Activated naive CD4-positive, alpha-beta T cell treated with anti-CD3 and anti-CD28 coated beads, Interleukin-2, amount 10 ng/mL, durations not matched to agents 7 days and 5 days (primary cell): ENCODE measurements around the gene EVC.

ENCODE experiments used
- CTCF ChIA-PET: fragments of 350-600 bp; sonication (Branson Sonifier 250); formaldehyde crosslinking; loops from one replicate; lab custom pipeline; 2021; ENCODE audit warnings: antibody characterized with exemption; lab: Charles Lee
- DNase-seq: peaks from one replicate; pipeline ENCODE4 v3.0.0-alpha.2; 2020
- H3K27ac Mint-ChIP-seq: one replicate; pipeline ENCODE4 v1.8.0; 2021; ENCODE audit warnings: mild to moderate bottlenecking, moderate library complexity, mixed read lengths
- H3K27me3 Mint-ChIP-seq: one replicate; pipeline ENCODE4 v1.8.0; 2021; ENCODE audit warnings: mild to moderate bottlenecking, mixed read lengths
- H3K36me3 Mint-ChIP-seq: one replicate; pipeline ENCODE4 v1.8.0; 2021; ENCODE audit warnings: mixed read lengths
- H3K4me1 Mint-ChIP-seq: one replicate; pipeline ENCODE4 v1.8.0; 2021; ENCODE audit warnings: mixed read lengths
- H3K4me3 Mint-ChIP-seq: one replicate; pipeline ENCODE4 v1.8.0; 2021; ENCODE audit warnings: mild to moderate bottlenecking, moderate library complexity, mixed read lengths
- H3K9me3 Mint-ChIP-seq: one replicate; pipeline ENCODE4 v1.8.0; 2021; ENCODE audit warnings: mixed read lengths

EVC gene

GRCh38 chr4:5789141-5789540 is 78.1 kb downstream of the EVC start:
- no peaks in the 10 kb centered on the region for H3K27me3 Mint-ChIP-seq
- CTCF ChIA-PET = no interaction called here
- H3K4me1 Mint-ChIP-seq = no peaks in the 10 kb centered on the region
- no peaks in the 10 kb centered on the region for H3K36me3 Mint-ChIP-seq
- H3K9me3 Mint-ChIP-seq = no peaks in the 10 kb centered on the region
- H3K4me3 Mint-ChIP-seq = no peak overlapping the region
- no peak overlapping the region for H3K27ac Mint-ChIP-seq
- no peak for DNase-seq

DNA sequence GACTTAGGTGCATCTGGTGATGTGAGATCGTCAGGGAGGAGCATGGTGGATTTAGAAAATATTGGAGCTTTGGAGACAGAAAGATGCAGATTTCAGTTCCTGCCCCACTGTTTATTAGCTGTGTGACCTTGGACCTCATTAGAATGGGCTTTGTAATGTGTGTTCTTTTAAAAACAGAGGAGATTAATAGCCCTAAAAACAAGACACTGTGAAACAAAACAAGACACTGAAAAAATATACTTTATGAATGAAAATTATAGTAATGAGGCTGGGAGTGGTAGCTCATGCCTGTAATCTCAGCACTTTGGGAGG is 79.5 kb downstream of the EVC start:
- CTCF ChIA-PET = interaction anchor here (0.7 to 0.9 kb wide), 2 partner anchors 796 to 847 kb away, joined by 3 read pairs; no protein-coding TSS in a partner anchor

DNA sequence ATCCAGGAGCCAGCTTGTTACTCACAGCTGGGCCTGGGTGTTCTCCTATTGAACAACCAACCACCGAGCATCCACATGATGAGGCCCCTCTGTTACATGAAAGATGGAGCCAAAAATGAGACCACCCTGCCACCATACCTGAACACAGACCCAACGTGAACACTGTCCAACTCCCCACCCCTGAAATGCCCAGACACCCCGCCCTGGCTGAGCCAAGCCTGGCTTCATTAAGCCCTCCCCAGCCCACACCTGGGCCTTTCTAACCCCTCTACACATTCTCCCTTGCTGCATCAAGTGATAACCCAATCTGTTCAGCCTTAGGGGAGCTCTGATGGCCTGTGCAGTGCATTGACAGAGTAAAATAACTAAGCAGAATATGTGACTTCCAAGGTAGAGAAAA is 80.7 kb downstream of the EVC start:
- Mint-ChIP-seq H3K4me1 (no peaks in the 10 kb centered on the region), H3K27me3 (no peaks in the 10 kb centered on the region), H3K4me3 (no peak overlapping the region), H3K9me3 (peaks cover 2% of the 10 kb centered on the region), H3K36me3 (no peaks in the 10 kb centered on the region), H3K27ac (no peak overlapping the region)
- CTCF ChIA-PET = interaction anchor here (0.8 kb wide), 1 partner anchor 284 kb away, joined by 4 read pairs; no protein-coding TSS in a partner anchor
- DNase-seq = no peak

More for the DNA sequence above, 79.5 kb downstream of the EVC start:
- Mint-ChIP-seq H3K9me3 (no peaks in the 10 kb centered on the region), H3K27ac (no peak overlapping the region), H3K4me3 (no peak overlapping the region), H3K36me3 (no peaks in the 10 kb centered on the region), H3K27me3 (no peaks in the 10 kb centered on the region), H3K4me1 (no peaks in the 10 kb centered on the region)
- DNase-seq = no peak

- peaks cover 2% of the 10 kb centered on the region for H3K9me3 Mint-ChIP-seq
- DNase-seq = no peak
- no peak overlapping the region for H3K4me3 Mint-ChIP-seq
- no peaks in the 10 kb centered on the region for H3K27me3 Mint-ChIP-seq
- H3K4me1 Mint-ChIP-seq = no peaks in the 10 kb centered on the region
- no peak overlapping the region for H3K27ac Mint-ChIP-seq
- H3K36me3 Mint-ChIP-seq = no peaks in the 10 kb centered on the region
- CTCF ChIA-PET = interaction anchor here (1.2 kb wide), 1 partner anchor 20 kb away, joined by 3 read pairs; no protein-coding TSS in a partner anchor
These were observed 82.5 kb downstream of the EVC start for GRCh38 chr4:5793514-5793913.

GRCh38 chr4:5795580-5795979 is 84.6 kb downstream of the EVC start:
- no peak for DNase-seq
- Mint-ChIP-seq H3K36me3 (no peaks in the 10 kb centered on the region), H3K4me3 (no peak overlapping the region), H3K9me3 (peaks cover 2% of the 10 kb centered on the region), H3K27ac (no peak overlapping the region), H3K4me1 (no peaks in the 10 kb centered on the region), H3K27me3 (no peaks in the 10 kb centered on the region)
- CTCF ChIA-PET = no interaction called here

DNA sequence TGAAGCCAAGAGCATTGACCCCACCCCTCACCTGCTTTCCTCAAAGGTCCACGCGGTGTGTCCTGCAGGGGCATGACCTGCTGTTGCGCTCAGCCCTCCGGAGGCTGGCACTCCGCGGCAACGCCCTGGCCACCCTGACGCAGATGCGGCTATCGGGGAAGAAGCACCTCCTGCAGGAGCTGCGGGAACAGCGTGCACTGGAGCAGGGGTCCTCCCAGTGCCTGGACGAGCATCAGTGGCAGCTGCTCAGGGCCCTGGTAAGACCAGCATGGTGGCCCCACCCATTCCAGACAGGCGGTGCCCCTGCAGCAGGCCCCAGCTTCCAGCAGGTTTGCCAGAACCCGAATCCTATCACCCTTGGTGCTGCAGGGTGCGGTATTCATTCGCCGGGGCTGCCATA is 86.0 kb downstream of the EVC start:
- no peak for DNase-seq
- Mint-ChIP-seq H3K27me3 (no peaks in the 10 kb centered on the region), H3K36me3 (no peaks in the 10 kb centered on the region), H3K4me1 (no peaks in the 10 kb centered on the region), H3K4me3 (no peak overlapping the region), H3K9me3 (peaks cover 2% of the 10 kb centered on the region), H3K27ac (no peak overlapping the region)
- CTCF ChIA-PET = no interaction called here

GRCh38 chr4:5797866-5798265 is 86.9 kb downstream of the EVC start:
- H3K4me3 Mint-ChIP-seq = no peak overlapping the region
- no peaks in the 10 kb centered on the region for H3K4me1 Mint-ChIP-seq
- no peaks in the 10 kb centered on the region for H3K36me3 Mint-ChIP-seq
- no peak overlapping the region for H3K27ac Mint-ChIP-seq
- no peaks in the 10 kb centered on the region for H3K27me3 Mint-ChIP-seq
- no peak for DNase-seq
- CTCF ChIA-PET = no interaction called here
- peaks cover 2% of the 10 kb centered on the region for H3K9me3 Mint-ChIP-seq

DNA sequence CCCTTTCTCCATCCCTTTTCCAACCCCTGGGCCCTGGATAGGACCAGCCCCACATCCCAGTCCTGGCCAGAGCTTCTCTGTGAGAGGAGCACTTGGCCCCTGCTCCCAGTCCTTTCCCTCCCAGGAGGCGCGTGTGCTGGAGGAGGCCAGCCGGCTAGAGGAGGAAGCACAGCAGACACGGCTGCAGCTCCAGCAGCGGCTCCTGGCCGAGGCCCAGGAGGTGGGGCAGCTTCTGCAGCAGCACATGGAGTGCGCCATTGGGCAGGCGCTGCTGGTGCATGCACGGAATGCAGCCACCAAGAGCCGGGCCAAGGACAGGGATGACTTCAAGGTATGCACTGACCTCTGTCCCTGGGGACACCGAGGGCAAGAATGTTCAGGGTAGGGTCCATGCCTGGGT is 87.5 kb downstream of the EVC start:
- peaks cover 2% of the 10 kb centered on the region for H3K9me3 Mint-ChIP-seq
- no peaks in the 10 kb centered on the region for H3K27me3 Mint-ChIP-seq
- no peaks in the 10 kb centered on the region for H3K4me1 Mint-ChIP-seq
- no peak overlapping the region for H3K27ac Mint-ChIP-seq
- no peak for DNase-seq
- H3K4me3 Mint-ChIP-seq = no peak overlapping the region
- CTCF ChIA-PET = no interaction called here
- H3K36me3 Mint-ChIP-seq = no peaks in the 10 kb centered on the region

DNA sequence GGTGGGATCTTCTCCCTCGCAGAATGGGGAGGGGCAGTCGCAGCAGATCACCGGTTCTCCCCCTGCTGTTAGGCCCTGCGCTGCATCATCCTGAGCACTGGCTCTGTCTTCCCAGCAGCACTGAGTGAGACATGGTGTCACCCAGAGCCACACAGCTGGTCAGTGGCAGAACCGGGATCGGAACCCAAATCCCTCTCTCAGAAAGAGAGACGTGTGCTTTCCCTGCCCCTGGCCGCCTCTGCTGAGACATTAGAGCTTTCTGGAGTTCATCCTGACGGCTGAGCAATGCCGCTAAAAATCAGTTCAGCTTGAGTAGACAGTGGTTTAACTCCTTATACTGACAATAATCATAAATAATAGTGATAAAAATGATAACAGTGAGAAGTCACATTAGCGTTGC is 87.9 kb downstream of the EVC start:
- no peak for DNase-seq
- H3K9me3 Mint-ChIP-seq = peaks cover 2% of the 10 kb centered on the region
- no peak overlapping the region for H3K27ac Mint-ChIP-seq
- CTCF ChIA-PET = no interaction called here
- H3K4me1 Mint-ChIP-seq = no peaks in the 10 kb centered on the region
- no peaks in the 10 kb centered on the region for H3K36me3 Mint-ChIP-seq
- H3K4me3 Mint-ChIP-seq = no peak overlapping the region
- H3K27me3 Mint-ChIP-seq = no peaks in the 10 kb centered on the region

GRCh38 chr4:5799406-5799805 is 88.4 kb downstream of the EVC start:
- Mint-ChIP-seq H3K27me3 (no peaks in the 10 kb centered on the region), H3K9me3 (peaks cover 2% of the 10 kb centered on the region), H3K4me1 (no peaks in the 10 kb centered on the region), H3K27ac (no peak overlapping the region), H3K4me3 (no peak overlapping the region), H3K36me3 (no peaks in the 10 kb centered on the region)
- CTCF ChIA-PET = no interaction called here
- no peak for DNase-seq

GRCh38 chr4:5800496-5800895 is 89.5 kb downstream of the EVC start:
- Mint-ChIP-seq H3K27me3 (no peaks in the 10 kb centered on the region), H3K4me3 (no peak overlapping the region), H3K4me1 (no peaks in the 10 kb centered on the region), H3K36me3 (no peaks in the 10 kb centered on the region), H3K27ac (no peak overlapping the region), H3K9me3 (peaks cover 2% of the 10 kb centered on the region)
- CTCF ChIA-PET = interaction anchor here (0.9 kb wide), 1 partner anchor 12 kb away, joined by 3 read pairs; no protein-coding TSS in a partner anchor
- no peak for DNase-seq

- Mint-ChIP-seq H3K9me3 (no peaks in the 10 kb centered on the region), H3K36me3 (no peaks in the 10 kb centered on the region), H3K27ac (no peak overlapping the region), H3K4me3 (no peak overlapping the region), H3K4me1 (no peaks in the 10 kb centered on the region), H3K27me3 (no peaks in the 10 kb centered on the region)
- no peak for DNase-seq
- CTCF ChIA-PET = no interaction called here
These were observed 90.7 kb downstream of the EVC start for GRCh38 chr4:5801696-5802095.

- no peaks in the 10 kb centered on the region for H3K27me3 Mint-ChIP-seq
- no peak overlapping the region for H3K4me3 Mint-ChIP-seq
- H3K9me3 Mint-ChIP-seq = no peaks in the 10 kb centered on the region
- no peak overlapping the region for H3K27ac Mint-ChIP-seq
- H3K36me3 Mint-ChIP-seq = no peaks in the 10 kb centered on the region
- no peak for DNase-seq
- CTCF ChIA-PET = no interaction called here
- H3K4me1 Mint-ChIP-seq = no peaks in the 10 kb centered on the region
These were observed 91.6 kb downstream of the EVC start for GRCh38 chr4:5802565-5802964.

- CTCF ChIA-PET = no interaction called here
- Mint-ChIP-seq H3K4me1 (no peaks in the 10 kb centered on the region), H3K4me3 (no peak overlapping the region), H3K9me3 (no peaks in the 10 kb centered on the region), H3K36me3 (no peaks in the 10 kb centered on the region), H3K27me3 (no peaks in the 10 kb centered on the region), H3K27ac (no peak overlapping the region)
- DNase-seq = no peak
These were observed 93.7 kb downstream of the EVC start for GRCh38 chr4:5804656-5805055.

GRCh38 chr4:5805270-5805669 is 94.3 kb downstream of the EVC start:
- Mint-ChIP-seq H3K27me3 (no peaks in the 10 kb centered on the region), H3K9me3 (no peaks in the 10 kb centered on the region), H3K4me1 (no peaks in the 10 kb centered on the region), H3K27ac (no peak overlapping the region), H3K36me3 (no peaks in the 10 kb centered on the region), H3K4me3 (no peak overlapping the region)
- no peak for DNase-seq
- CTCF ChIA-PET = no interaction called here
